Measurements from ENCODE around the gene COPA. TPM values are rescaled to one million over a fixed set of nuclear protein-coding genes. Genes with fewer than 3 reads are reported as not detected.

COPA gene
- total RNA-seq, 1 donor from 2014 or later, result 118 TPM

DNA sequence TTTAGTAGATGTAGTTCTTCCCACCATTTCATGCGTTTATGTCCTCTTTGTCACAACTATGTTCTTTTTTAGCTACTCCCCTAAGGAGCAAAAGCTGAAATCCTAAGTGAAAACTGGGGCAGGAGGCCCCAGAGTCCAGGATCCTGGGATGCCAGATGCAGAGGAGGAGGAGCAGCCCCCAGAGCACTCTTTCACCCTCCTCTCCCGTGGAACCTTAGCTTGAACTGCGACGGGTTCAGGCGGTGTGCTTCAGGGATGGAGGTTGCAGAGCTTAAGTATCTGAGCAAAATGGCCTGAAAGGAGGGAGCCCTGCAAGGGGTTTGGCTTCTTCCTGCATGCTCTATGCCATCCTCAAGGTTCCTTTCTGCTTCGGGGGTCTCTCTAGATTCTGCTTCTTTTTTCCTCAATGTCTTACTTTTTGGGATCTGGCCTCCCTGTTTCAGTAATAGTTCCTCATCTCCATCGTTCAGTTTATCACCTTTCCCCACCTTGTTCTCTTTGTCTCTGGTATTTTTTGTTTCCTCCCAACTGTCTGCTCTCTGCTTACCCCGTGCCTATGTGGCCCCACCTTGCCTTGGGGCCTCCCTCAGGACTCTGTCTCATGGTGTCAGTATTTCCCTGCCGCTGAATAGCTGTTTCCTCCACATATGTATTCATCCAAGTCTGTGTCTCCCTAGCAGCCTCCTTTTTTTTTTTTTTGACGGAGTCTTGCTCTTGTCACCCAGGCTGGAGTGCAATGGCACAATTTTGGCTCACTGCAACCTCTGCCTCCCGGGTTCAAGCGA, 21.1 kb upstream of the COPA start:
- intact Hi-C loops (cut with DNase I), result no loop called here
- DNase-seq (ENCODE audit: low spot score), result no peak

DNA sequence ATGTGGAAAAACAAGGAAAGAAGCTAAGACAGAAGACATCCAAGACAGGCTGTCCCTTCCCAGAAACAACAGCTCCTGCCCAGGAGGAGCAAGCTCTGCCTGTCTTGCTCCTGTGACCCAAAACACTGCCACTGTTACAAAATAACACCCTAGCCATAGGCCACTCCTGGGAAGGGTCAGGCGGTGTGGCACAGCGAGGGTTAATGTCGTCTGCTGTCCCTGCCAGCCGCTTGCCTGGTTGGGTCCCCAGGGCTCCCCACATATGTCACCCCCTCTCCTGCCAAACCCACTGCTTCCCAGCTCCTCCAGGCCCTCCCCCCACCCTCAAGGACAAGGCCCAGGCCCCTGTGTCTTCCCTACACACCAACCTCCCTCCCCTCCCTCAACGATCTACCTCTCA, 20.0 kb upstream of the COPA start:
- intact Hi-C loops (cut with DNase I), result no loop called here
- DNase-seq (ENCODE audit: low spot score), result no peak

DNA sequence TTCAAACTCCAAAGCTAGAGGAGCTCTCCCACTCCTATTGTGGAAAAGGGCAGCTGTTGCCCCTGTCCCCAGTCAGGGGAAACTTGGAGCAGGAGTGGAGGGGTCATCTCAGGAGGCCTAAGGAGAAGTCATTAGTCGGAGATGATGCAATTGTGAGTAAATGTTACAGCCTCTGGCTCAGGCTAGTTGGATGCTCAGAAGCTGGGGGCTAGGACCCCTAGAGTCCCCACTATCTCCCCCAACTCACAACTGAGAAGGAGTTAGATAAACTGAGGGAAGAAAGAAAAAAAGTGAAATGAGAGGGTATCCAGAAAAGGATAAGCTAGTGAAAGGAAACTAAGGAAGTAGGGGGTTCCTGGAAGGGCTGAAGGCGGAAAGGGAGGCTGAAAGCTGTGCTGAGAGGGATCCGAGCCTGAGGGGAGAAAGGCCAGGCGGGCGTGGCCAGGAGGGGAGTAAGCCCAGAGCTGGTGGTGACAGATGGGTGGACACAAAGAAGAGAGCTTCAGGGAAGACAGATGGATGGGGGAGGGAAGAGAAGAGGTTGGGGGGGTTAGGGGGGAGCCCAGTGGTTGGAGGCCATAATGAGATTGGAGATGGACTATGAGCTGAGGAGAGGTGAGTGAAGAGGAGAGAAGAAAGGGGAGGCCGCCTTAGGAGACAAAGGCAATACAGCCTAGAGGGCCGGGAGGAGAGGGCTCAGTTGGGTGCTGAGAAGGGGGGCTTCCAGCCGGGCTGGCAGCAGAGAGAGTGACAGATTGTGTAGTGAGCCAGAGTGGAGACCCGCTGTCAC, 19.3 kb upstream of the COPA start:
- DNase-seq (ENCODE audit: low spot score), result no peak
- intact Hi-C loops (cut with DNase I), result no loop called here

DNA sequence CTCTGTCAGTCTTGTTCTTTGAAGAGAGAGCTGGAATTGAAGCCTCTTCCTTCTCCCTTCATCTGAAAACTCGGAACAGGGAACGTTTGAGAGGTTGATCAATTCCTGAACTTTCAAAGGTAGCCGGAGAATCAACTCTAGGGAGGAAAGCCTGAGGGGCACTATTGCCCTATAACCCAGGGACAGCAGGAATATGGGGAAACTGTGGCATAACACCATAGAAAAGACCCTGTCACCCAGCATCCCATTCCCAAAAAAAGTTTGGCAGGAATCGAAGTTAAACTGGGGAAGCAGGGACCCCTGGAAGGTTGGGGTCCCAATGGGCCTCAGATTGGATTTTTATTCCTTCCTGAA, 18.7 kb upstream of the COPA start:
- intact Hi-C loops (cut with DNase I), result no loop called here
- no peak for DNase-seq (ENCODE audit: low spot score)

DNA sequence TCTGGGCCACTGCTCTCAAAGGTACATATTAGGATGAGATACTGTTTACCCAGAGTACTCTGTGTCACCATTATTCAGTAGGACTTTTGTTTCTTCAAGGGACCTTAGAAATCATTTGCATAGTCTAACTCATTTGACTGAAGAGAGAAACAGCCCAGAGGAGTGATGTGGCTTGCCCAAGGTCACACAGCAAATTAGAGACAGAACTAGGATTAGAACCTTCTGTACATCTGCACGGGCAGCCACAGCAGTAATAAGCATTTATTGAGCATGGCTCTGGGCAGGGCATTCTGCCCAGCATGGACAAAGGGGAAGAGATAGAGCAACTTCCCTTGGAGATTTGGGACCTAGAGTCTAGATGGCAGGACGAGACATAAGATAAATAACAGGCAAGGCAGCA, 18.1 kb upstream of the COPA start:
- DNase-seq (ENCODE audit: low spot score), result no peak
- intact Hi-C loops (cut with DNase I), result no loop called here

DNA sequence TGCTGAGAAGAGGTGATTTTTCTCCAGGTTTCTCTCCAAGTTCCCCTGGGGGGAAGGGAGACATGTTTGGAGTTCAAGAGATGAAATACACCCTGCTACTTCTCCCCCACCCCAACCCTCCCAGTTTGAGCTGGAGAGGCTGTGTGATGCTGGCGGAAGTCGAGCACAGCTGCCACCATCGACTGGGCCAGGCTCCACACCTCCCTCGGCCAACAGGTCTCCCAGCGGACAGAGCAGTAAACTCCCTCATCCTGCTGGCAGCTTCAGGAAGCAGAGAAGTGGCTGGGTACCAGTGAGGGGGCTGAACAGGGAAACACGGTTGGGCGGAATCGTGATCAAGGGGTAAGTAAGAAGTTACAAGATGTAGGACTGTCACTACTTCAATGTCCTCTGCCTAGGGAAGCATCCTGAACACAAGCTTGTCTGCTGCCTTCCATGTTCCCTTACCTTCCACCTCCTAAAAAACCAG, 17.2 kb upstream of the COPA start:
- intact Hi-C loops (cut with DNase I), result no loop called here
- no peak for DNase-seq (ENCODE audit: low spot score)

DNA sequence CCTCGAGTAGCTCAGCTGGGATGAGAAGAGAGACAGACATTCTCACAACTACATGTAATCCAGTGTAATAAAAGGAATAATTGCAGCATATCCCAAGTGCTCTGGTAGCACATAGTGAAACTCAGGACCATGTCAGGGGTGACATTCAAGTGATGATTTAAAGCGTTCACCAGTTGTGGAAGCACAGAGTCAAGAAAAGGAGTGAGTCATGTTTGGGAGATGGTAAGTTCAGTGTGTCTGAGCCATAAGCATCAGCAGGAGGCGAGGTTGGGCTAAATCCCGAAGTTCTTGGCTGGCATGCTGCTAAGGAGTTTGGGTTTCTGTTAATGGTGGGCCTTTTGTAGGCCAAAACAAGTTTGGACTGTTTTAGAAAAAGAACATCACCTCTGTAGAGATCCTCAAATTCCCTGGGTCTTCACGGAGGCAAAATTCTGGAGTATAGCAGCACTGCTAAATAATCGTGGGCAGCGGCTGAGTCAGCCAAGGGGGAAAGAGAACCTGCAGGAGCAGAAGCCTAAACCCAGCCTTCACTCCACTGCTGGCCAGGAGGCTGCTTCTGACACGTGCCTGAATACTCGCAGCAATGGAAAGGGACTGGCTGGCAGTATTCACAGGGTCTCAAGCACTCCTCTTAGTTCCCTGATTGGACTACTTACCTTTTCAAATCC, 16.6 kb upstream of the COPA start:
- DNase-seq (ENCODE audit: low spot score), result no peak

DNA sequence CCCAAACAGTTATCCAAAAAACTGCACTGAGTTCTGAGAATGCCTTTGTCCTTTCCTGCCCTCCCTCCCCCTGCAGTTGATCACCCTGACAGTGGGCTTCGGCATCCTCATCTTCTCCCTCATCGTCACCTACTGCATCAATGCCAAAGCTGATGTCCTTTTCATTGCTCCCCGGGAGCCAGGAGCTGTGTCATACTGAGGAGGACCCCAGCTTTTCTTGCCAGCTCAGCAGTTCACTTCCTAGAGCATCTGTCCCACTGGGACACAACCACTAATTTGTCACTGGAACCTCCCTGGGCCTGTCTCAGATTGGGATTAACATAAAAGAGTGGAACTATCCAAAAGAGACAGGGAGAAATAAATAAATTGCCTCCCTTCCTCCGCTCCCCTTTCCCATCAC, 15.0 kb upstream of the COPA start:
- intact Hi-C loops (cut with DNase I), result no loop called here
- no peak for DNase-seq (ENCODE audit: low spot score)

More for the DNA sequence above, 16.6 kb upstream of the COPA start:
- intact Hi-C loops (cut with DNase I), result no loop called here

DNA sequence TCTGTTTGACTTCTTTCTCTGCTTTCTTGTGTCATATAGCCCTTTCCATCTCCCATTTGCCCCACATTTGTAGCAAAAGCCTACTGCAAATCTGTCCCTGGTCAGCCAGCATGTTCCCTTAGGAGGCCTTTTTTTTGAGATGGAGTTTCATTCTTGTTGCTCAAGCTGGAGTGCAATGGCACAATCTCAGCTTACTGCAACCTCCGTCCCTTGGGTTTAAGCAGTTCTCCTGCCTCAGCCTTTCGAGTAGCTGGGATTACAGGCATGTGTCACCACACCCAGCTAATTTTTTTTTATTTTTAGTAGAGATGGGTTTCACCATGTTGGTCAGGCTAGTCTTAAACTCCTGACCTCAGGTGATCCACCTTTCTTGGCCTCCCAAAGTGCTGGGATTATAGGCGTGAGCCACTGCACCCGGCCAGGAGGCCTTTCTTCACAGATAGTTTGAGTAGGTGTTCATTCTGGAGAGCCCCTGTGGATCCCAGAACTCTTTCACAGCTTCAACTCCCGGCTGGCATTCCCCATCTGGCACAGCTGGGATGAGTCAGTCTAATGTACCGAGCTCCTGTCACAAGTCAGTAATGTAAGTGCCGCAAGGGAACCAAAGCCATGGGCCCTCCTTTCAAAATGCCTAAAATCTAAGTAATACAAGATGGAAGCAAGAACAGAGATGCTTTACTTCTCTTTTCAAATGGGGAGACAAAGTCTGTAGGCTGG, 14.4 kb upstream of the COPA start:
- intact Hi-C loops (cut with DNase I), result no loop called here
- no peak for DNase-seq (ENCODE audit: low spot score)

DNA sequence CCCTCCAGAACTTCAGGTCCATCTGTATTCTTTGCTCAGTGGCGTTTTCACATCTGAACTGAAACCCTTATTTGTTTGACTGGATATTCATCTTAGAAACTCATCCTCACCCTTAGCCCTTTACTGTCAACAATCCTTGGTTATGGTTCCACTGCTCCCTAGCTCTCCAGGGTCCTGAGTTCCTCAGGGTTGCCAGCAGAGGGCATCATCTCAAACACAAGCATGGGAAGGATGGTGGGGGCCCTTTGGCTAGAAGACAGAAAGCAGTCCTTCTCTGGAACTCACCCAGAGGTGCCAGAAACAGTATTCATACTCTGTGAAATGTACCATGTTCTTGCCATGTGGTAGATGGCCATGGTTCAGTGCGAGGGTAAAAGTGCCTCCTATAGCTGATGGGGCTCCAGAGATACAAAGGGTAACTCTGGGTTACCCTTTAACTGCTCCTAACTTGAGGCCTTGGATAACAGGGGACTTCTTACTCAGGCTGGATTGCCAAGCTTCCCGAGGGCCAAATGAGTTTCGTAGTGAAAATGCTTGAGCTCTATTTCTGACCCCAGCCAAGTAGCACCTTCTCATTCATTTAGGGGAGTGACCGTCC, 11.4 kb upstream of the COPA start:
- DNase-seq (ENCODE audit: low spot score), result no peak
- intact Hi-C loops (cut with DNase I), result no loop called here

DNA sequence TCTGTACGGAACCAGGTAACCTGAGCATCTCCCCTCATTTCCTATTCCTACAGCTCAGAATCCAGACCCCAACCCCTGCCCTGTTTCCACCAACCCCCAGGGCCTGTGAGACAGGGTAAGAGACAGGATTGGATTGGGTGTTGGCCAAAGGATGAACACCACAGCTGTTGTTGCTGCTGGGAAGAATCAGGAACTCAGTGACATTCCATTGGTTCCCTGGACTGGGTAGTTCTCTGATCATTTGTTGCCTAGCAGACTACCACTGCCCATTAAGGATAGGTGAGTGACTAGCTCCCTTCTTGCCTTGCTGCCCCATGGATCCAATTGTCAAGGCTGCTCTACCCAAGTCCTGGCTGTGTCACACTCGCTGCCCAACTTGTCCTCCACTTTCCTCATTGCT, 10.2 kb upstream of the COPA start:
- intact Hi-C loops (cut with DNase I), result no loop called here
- no peak for DNase-seq (ENCODE audit: low spot score)

DNA sequence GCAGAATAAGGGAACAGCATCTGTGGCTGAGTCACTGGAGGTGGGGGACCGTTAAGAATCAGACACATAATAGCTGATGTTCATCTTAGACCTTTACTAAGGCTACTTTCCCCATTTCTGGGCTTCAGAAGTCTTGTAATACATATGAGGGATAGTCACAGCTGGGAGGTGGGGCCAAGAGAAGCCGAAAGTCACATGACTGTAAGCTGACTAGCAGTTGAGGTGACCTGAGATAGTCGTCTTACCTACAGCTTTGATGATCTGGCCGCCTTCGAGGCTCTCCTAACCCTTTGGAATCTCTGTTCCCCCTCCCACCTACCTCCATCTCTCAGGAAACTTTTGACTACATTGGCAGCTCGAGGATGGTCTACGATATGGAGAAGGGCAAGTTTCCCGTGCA, 9.5 kb upstream of the COPA start:
- DNase-seq (ENCODE audit: low spot score), result no peak

DNA sequence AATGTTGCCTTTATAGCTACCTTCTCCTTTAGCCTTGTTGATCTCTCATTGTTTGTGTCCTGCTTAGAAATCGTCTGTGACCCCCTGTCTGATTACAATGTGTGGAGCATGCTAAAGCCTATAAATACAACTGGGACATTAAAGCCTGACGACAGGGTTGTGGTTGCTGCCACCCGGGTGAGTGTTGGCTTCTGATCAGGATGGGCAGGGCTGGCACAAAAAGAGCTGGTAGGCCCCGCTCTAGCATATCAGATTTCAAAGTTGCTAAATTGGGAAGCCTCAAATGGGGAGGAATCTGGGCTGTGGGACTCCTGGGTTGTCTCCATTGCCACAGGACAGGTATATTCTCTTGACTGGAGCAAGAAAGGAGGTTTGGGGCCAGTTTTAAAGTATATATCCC, 8.6 kb upstream of the COPA start:
- intact Hi-C loops (cut with DNase I), result no loop called here

More for the DNA sequence above, 9.5 kb upstream of the COPA start:
- intact Hi-C loops (cut with DNase I), result no loop called here

DNA sequence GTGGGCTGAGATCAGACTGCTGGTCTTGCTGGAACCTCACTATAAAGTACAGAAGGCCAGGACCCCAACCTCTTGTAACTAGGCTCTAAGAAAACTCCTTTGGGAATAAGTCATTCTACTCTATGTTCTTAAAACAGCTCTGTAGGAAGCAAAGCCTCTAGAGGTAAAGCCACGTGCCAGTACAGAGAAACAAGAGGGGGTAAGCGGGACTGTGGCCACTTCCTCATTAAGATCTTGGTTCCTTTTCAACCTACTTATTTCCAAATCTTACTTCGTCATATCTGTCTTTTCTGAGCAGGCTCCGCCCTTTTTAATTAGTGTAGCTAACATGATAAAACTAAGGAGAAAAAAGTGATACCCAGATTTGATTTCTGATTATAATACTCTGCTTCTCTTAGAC, 3.9 kb upstream of the COPA start:
- DNase-seq (ENCODE audit: low spot score), result no peak
- intact Hi-C loops (cut with DNase I), result no loop called here

More for the DNA sequence above, 8.6 kb upstream of the COPA start:
- DNase-seq (ENCODE audit: low spot score), result no peak

DNA sequence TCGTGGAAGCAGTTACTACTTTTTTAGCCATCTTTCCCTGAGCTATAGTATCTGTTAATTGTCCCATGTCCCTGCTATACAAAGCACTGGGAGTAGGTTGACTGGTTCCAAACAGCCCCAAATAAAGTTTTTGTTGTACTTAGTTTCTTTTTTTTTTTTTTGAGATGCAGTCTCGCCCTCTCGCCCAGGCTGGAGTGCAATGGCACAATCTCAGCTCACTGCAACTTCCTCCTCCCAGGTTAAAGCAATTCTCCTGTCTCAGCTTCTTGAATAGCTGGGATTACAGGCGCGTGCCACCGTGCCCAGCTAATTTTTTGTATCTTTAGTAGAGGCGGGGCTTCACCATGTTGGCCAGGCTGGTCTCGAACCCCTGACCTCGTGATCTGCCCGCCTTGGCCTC, 3.4 kb upstream of the COPA start:
- intact Hi-C loops (cut with DNase I), result no loop called here
- no peak for DNase-seq (ENCODE audit: low spot score)

DNA sequence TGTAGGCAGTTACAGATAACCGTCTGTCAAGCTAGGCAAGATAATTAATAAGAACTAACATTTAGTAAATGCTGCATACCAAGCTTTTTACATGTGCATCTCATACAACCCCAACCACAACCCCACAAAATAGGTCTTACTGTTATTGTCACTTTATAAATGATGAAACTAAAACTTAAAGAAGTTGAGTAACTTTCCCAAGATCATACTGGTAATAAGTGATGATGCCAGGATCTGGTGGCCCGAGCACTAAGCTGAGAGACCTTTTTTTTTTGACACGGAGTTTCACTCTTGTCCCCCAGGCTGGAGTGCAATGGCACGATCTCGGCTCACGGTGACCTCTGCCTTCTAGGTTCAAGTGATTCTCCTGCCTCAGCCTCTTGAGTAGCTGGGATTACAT, 1.9 kb upstream of the COPA start:
- intact Hi-C loops (cut with DNase I), result no loop called here
- DNase-seq (ENCODE audit: low spot score), result no peak

DNA sequence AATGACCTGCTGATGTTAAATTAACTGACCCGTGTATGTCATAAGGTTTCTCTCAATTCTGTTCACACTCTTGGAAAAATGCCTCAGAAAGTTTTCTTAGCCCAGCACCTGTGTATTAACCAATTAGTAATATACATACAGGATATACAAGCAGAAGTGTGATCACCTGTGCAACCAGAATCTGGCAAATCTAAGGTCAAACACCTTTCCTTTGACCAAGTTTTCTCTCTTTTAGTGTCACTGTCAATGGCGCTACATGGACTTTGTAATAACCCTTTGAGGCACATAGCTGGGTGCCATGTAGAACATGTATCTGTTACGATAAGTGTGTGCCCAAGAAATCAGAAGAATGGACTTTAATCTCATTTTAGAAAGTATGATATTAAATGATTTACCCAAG, 1.2 kb upstream of the COPA start:
- intact Hi-C loops (cut with DNase I), result no loop called here

DNA sequence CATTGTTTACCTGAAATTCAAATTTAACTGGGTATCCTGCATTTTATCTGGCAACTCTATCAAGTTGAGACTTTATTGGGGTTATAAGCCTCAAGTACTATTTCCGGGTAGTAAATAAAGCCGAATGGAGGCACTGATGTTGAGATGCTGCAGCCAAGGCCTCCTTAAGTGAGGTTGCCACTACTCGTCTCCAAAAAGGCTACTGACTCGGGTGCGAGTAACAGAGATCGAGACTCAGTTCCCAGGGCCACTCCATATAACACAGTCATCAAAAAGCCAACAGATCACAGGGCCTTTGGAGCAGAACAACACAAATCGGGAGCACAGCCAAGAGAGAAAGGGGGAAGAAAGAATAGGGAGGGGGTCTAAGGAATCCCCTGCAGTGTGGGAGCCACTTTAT, 524 bp downstream of the COPA start:
- no peak for DNase-seq (ENCODE audit: low spot score)
- intact Hi-C loops (cut with DNase I), result loop anchor here (2.0 kb wide), 1 partner anchor 80 kb away; the partner anchor contains the start of gene DCAF8

More for the DNA sequence above, 1.2 kb upstream of the COPA start:
- no peak for DNase-seq (ENCODE audit: low spot score)

DNA sequence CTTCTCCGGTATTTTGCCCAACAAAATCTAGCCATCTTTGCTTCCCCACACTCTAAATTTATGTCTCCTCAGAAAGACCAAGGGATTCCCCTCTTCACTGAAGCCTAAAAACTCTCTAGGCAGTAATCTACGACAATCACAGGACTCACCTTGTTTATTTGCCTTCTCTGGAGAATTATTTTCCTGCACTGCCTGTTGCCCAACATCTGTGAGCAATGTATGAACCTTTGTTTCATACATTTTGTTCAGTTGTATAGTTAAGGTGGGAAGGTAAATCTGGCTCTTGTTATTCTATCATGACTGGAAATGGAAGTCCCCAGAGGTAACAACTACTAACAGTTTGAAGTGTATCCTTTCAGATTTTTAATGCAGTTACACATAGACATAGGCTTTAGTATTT, 2.2 kb downstream of the COPA start:
- no peak for DNase-seq (ENCODE audit: low spot score)
- intact Hi-C loops (cut with DNase I), result no loop called here

DNA sequence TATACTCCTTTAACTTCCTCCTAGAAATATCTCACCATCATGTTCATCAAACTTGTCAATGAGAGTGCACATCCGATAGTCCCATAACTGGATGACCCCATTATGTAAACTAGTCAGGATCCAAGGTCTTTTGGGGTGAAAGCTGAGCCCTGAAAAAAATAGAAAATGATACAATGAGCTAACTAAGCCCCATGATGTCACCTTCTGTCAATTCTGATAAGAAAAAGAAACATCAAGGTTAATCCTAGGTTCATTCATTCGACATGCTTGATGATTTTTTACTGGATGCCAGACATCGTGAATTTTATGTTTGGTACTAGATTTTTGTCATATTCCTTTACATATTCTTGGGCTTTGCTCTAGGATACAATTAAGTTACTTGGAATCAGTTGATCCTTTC, 2.9 kb downstream of the COPA start:
- DNase-seq (ENCODE audit: low spot score), result no peak
- intact Hi-C loops (cut with DNase I), result no loop called here

Measured in cardiac septum (tissue), 1 donor.